Measurements from ENCODE around the gene NPTX1.

The NPTX1 gene

GRCh38 chr17:80457236-80457856 lies 19.1 kb downstream of the NPTX1 start:
- peak; percentile 45 for DNase-seq

GRCh38 chr17:80456465-80457235 lies 19.8 kb downstream of the NPTX1 start:
- DNase-seq, result no peak

- DNase-seq, result no peak
Measured at GRCh38 chr17:80455784-80456183, 20.6 kb downstream of the NPTX1 start.

DNA sequence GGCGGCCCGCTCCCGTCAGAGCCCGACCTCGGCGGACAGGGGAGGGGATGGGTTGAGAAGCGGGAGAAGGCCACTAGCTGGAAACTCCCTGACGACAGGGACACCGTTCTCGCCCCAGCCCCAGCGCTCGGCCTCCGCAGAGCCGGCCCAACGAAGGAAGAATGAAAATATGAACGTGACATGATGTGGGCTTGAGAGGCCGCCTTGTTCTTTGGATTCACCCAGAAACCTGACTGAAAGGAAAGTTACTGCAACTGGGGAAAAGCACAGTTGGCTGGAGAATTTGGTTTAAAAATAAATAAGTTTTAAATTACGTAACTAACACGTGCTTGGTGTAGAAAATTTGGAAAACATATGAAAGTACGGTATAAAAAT lies 21.1 kb downstream of the NPTX1 start:
- no peak for DNase-seq

GRCh38 chr17:80454557-80455335 lies 21.7 kb downstream of the NPTX1 start:
- DNase-seq, result peak; percentile 94

GRCh38 chr17:80453998-80454556 lies 22.3 kb downstream of the NPTX1 start:
- DNase-seq, result no peak

DNA sequence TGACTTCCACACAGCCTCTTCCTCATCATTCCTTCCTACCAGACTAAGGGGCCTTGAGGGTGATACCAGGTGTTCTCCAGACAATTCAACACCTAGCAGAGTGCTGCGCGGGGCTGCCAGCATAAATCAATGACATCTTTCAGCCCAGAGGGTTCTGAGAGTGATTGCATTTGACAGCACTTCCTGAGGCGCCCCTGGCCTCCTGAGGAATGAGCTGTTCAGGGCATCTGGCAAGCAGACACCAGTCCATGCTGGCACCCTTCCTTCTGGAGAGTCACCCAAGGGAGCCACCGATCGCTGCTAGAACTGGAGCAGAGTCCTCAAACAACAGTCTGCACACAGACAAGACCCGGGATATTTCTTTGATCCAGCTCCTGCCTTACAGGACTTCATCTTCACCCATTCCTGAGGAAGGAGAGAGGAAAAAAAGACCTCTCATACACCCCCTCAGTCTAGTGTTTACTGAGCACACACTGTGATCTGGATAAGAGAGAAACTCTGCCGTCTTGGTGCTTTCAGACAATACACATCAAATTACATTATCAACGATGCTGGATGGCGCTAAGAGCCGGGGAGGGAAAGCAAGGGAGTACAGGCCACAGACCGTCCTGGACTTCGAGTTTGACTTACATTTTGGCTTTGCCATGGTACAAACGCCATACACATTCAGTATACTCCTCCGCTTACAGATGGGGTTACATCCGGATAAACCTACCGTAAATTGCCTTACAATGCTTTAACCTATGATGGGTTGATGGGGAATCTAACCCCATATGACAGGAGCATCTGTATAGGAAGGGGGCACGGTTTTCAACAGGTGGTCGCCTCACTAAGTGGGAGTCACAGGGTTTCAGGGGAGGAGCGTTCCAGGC lies 23.0 kb downstream of the NPTX1 start:
- DNase-seq, result no peak

GRCh38 chr17:80452173-80452915 lies 24.1 kb downstream of the NPTX1 start:
- no peak for DNase-seq

- no peak for DNase-seq
Measured at GRCh38 chr17:80451104-80451775, 25.2 kb downstream of the NPTX1 start.

DNA sequence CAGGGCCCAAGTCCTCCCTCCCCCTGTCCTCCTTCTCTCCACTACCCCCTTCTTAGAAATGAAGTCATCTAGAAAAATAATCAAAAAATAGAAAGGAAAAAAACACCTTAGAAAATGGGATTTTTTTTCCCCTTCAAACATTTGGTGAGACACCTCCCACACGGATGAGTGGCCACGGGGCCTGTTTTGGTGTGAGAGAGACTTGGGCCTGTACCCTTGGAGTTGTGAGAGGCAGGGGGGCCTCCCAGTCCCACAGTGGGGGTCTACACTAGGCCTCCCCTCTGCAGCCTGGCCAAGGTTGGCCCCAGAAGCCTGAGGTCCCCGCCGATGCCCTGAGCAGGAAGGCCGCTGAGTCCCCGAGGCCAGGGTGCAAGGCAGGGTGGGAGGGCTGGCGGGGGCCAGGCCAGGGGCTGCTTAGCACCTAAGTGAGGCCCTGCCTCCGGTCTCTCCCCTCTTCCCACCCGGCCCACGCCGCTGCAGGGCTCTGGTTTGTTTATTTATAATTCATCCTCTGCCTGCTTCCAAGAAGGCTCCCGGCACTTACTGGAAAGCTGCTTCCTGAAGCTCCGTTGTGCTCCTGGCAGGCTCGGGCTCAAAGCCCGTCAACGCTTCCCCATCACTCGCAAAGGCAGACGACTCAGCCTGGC lies 26.4 kb downstream of the NPTX1 start:
- no peak for DNase-seq

GRCh38 chr17:80449194-80449929 lies 27.0 kb downstream of the NPTX1 start:
- DNase-seq, result no peak

DNA sequence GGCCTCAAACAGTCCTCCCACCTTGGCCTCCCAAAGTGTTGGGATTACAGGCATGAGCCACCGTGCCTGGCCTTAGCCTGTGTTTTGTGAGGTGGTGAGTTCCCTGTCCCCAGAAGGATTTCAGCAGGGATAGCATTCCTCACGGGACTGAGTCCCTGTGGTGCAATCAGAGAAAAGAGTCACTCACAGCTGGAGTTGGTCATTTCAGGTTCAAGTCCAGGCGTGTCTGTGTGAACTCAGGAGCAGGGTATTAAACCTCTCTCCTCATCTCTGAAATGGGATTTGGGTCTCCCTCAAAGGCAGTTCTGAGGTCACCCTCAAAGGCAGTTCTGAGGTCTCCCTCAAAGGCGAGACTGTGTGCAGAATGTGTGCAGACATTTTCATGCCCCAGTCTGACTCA lies 28.6 kb downstream of the NPTX1 start:
- no peak for DNase-seq

GRCh38 chr17:80446645-80447405 lies 29.6 kb downstream of the NPTX1 start:
- no peak for DNase-seq

GRCh38 chr17:80445726-80446110 lies 30.7 kb downstream of the NPTX1 start:
- DNase-seq, result no peak

- DNase-seq, result no peak
Measured at GRCh38 chr17:80445007-80445725, 31.2 kb downstream of the NPTX1 start.

GRCh38 chr17:80444644-80444979 lies 31.8 kb downstream of the NPTX1 start:
- no peak for DNase-seq

DNA sequence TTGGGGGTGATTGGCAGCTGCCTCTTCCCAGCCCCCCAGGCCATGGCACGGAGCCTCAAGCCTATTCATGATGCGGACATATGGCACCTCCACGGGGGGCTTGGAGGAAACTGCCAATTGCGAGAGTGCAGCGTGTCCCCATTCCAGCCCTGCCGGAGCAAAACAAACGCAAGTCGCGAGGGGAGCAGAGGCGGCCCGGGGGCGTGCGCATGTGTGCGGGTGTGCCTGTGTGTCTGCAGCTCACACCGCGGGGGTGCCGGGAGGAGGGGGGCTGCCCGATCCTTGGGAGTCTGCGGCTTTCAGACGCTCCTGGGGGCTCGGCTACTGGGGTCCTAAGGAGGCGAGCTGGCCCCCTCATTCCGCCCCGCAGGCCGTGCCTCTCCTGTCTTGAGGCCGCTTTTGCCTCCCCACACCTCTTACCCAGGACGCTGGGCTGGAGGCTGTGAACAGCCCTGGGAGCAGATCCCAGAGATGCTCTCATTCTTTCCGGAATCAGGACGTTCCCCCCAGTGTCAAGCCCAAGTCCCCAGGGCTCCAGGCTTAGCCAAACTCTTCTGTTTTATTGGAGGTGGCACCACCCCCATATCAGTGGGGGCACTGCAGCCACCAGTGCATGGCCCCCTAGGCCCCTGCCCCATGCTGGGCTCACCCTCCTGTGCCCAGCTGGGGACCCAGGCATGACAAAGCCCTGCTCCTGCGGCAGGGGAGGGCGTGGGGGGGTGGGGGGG lies 32.3 kb downstream of the NPTX1 start:
- no peak for DNase-seq

GRCh38 chr17:80443498-80443897 lies 32.9 kb downstream of the NPTX1 start:
- DNase-seq, result no peak
